ENCODE results near the gene UCK1. TPM values are rescaled to one million over a fixed set of nuclear protein-coding genes. Genes with fewer than 3 reads are reported as not detected.
A peak's percentile ranks its signal among the peaks of the same experiment; 100 is the strongest.

UCK1 gene
- total and polyA plus RNA-seq, 2 of the 13 experiments (the other 11 are each of a cell fraction or from before 2014, with no cell fraction given) = 11.0 to 24.1 TPM

- TF ChIP-seq ZNF414 (CRISPR knock-in tag; IDR thresholded peaks at IDR 0.05) (no peak), ZNF24 (IDR thresholded peaks at IDR 0.05) (no peak), ADNP (CRISPR knock-in tag; IDR thresholded peaks at IDR 0.05) (no peak), THAP8 (CRISPR knock-in tag; IDR thresholded peaks at IDR 0.05; ENCODE audit: borderline replicate concordance) (no peak), SNAPC5 (CRISPR knock-in tag; IDR thresholded peaks at IDR 0.05; ENCODE audit: borderline replicate concordance) (no peak), ZNF878 (CRISPR knock-in tag; IDR thresholded peaks at IDR 0.05) (no peak), PAWR (CRISPR knock-in tag; IDR thresholded peaks at IDR 0.05; ENCODE audit: borderline replicate concordance) (no peak), LCORL (IDR thresholded peaks at IDR 0.05) (no peak), LCORL (CRISPR knock-in tag; IDR thresholded peaks at IDR 0.05) (no peak), ZNF557 (CRISPR knock-in tag; IDR thresholded peaks at IDR 0.05) (no peak), REPIN1 (CRISPR knock-in tag; IDR thresholded peaks at IDR 0.05; ENCODE audit: borderline replicate concordance, low read depth) (0 out of 2 replicates have a peak, but pooled peaks have one; percentile 16), ZNF564 (CRISPR knock-in tag; IDR thresholded peaks at IDR 0.05) (no peak), ZNF615 (CRISPR knock-in tag; IDR thresholded peaks at IDR 0.05; ENCODE audit: borderline replicate concordance) (no peak), ATF6 (CRISPR knock-in tag; conservative IDR thresholded peaks at IDR 0.05) (no peak), NR2C2 (CRISPR knock-in tag; IDR thresholded peaks at IDR 0.05; ENCODE audit: borderline replicate concordance) (peak; percentile 99), SOX5 (CRISPR knock-in tag; IDR thresholded peaks at IDR 0.05; ENCODE audit: borderline replicate concordance) (no peak), ZNF883 (CRISPR knock-in tag; IDR thresholded peaks at IDR 0.05; ENCODE audit: not compliant biosample characterization) (peak; percentile 33), ZNF781 (CRISPR knock-in tag; IDR thresholded peaks at IDR 0.05; ENCODE audit: borderline replicate concordance, not compliant biosample characterization) (no peak), ELF3 (CRISPR knock-in tag; IDR thresholded peaks at IDR 0.05) (no peak), ZNF572 (CRISPR knock-in tag; IDR thresholded peaks at IDR 0.05) (no peak), ZUFSP (CRISPR knock-in tag; IDR thresholded peaks at IDR 0.05; ENCODE audit: borderline replicate concordance) (no peak), TBX3 (IDR thresholded peaks at IDR 0.05; ENCODE audit: borderline replicate concordance) (no peak), FOXA3 (CRISPR knock-in tag; IDR thresholded peaks at IDR 0.05) (0 out of 2 replicates have a peak, but pooled peaks have one; percentile 13), SP2 (CRISPR knock-in tag; IDR thresholded peaks at IDR 0.05) (no peak; the same call in 1 of the 2 replicates), SOX6 (IDR thresholded peaks at IDR 0.05) (no peak), SOX6 (CRISPR knock-in tag; IDR thresholded peaks at IDR 0.05) (no peak)
These were observed at the start of gene UCK1 (continued) for GRCh38 chr9:131530920-131531832.

Measured in HepG2 (cell line).